Peyer's patch (tissue), 4 donors: ENCODE measurements around the gene PCGF2.

Experiments used
- POLR2A ChIP-seq, 2 donors: fragments of 450-650 bp; IDR thresholded peaks; one replicate each; pipeline ENCODE4 v1.5.1; 2017; ENCODE audit warnings: antibody characterized with exemption in 2 of 2, mild to moderate bottlenecking in 2 of 2, moderate library complexity in 2 of 2
- TF ChIP-seq, protein P1 (sequence below), 6 experiments: fragments of 450-650 bp in 4 of 6; fragments of 200-600 bp in 2 of 6; sonication (generic) in 1 of 6; IDR thresholded peaks; one replicate each; pipeline ENCODE4 v1.5.1; 2017 to 2019; ENCODE audit warnings: antibody characterized with exemption in 6 of 6, mild to moderate bottlenecking in 3 of 6, moderate library complexity in 1 of 6

DNA sequence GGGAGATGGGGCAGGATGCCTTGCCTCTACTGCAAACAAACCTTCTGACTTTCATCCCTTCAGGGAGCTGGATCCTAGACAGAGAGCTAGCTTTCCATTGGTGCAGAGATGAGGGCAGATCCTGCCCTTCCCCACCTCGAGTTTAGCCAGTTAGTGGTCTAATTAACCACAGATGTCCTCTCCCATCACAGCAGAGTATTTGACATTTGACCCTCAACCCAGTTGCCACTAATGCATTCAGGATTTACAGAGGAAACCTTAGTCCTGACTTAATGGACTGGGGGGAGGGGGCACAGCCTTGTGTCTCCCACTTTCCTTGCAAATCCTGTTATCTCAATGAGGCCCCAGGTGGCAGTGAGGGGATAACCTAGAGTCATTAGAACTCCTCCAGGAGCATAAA, 41.0 kb upstream of the PCGF2 start:
- TF ChIP-seq, protein P1, sequence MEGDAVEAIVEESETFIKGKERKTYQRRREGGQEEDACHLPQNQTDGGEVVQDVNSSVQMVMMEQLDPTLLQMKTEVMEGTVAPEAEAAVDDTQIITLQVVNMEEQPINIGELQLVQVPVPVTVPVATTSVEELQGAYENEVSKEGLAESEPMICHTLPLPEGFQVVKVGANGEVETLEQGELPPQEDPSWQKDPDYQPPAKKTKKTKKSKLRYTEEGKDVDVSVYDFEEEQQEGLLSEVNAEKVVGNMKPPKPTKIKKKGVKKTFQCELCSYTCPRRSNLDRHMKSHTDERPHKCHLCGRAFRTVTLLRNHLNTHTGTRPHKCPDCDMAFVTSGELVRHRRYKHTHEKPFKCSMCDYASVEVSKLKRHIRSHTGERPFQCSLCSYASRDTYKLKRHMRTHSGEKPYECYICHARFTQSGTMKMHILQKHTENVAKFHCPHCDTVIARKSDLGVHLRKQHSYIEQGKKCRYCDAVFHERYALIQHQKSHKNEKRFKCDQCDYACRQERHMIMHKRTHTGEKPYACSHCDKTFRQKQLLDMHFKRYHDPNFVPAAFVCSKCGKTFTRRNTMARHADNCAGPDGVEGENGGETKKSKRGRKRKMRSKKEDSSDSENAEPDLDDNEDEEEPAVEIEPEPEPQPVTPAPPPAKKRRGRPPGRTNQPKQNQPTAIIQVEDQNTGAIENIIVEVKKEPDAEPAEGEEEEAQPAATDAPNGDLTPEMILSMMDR (IDR thresholded peaks at IDR 0.05) = no peak
- no peak for TF ChIP-seq POLR2A (IDR thresholded peaks at IDR 0.05)
